Stimulated activated memory B cell treated with anti-CD40 and anti-IgM and Interleukin-4, amounts not matched to agents 10 μg/mL and 1 μg/mL and 100 μg/mL, for 72 hours (primary cell): ENCODE results near the gene AHDC1.
A peak's percentile ranks its signal among the peaks of the same experiment; 100 is the strongest.
"Not testable (repeated sequence)": the region's sequence is repeated elsewhere in the genome, so short reads cannot be mapped to it uniquely, and the experiment has no call there.

Source experiments
- ATAC-seq: fragments of 150-1000 bp; cut with Tn5 transposase; 2 replicates; pipeline ENCODE4 v1.10.0; 2021
- H3K27ac Mint-ChIP-seq: one replicate; pipeline ENCODE4 v1.8.0; 2022; ENCODE audit warnings: mild to moderate bottlenecking, mixed read lengths
- H3K27me3 Mint-ChIP-seq: one replicate; pipeline ENCODE4 v1.8.0; 2022; ENCODE audit warnings: mixed read lengths
- H3K36me3 Mint-ChIP-seq: one replicate; pipeline ENCODE4 v1.8.0; 2022; ENCODE audit warnings: mixed read lengths
- H3K4me1 Mint-ChIP-seq: one replicate; pipeline ENCODE4 v1.8.0; 2022; ENCODE audit warnings: mixed read lengths
- H3K4me3 Mint-ChIP-seq: one replicate; pipeline ENCODE4 v1.8.0; 2022; ENCODE audit warnings: mild to moderate bottlenecking, moderate library complexity, mixed read lengths
- H3K9me3 Mint-ChIP-seq: one replicate; pipeline ENCODE4 v1.8.0; 2022; ENCODE audit warnings: mixed read lengths

AHDC1 gene

GRCh38 chr1:27623327-27624212 is 19.6 kb upstream of the AHDC1 start:
- peaks cover 33% of the 10 kb centered on the region for H3K4me1 Mint-ChIP-seq
- H3K4me3 Mint-ChIP-seq, result no peak overlapping the region
- H3K36me3 Mint-ChIP-seq, result no peaks in the 10 kb centered on the region
- ATAC-seq, result no peak
- H3K27me3 Mint-ChIP-seq, result no peaks in the 10 kb centered on the region
- no peaks in the 10 kb centered on the region for H3K9me3 Mint-ChIP-seq
- H3K27ac Mint-ChIP-seq, result peak overlapping the region; percentile 65

DNA sequence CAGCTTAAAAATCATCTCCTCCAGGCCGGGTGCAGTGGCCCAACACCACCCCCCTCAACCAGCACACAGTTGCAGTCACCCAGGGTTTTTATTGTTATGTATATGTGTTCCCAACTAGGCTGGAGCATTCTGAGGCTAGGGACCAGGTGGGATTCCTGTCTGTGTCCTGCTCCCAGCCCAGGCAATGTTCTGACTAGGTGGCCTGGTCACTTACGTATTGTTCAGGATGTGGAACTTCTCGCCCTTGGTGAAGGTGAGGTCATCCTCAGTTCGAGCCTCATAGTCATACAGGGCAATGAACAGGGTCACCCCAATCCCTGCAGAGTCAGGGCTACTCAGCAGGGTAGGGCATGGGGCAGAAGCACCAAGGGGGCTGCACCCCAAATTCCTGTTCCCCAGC is 18.9 kb upstream of the AHDC1 start:
- H3K27me3 Mint-ChIP-seq, result no peaks in the 10 kb centered on the region
- H3K4me3 Mint-ChIP-seq, result no peak overlapping the region
- no peaks in the 10 kb centered on the region for H3K36me3 Mint-ChIP-seq
- no peak for ATAC-seq
- peaks cover 39% of the 10 kb centered on the region for H3K4me1 Mint-ChIP-seq
- H3K9me3 Mint-ChIP-seq, result no peaks in the 10 kb centered on the region
- H3K27ac Mint-ChIP-seq, result peak overlapping the region; percentile 65

DNA sequence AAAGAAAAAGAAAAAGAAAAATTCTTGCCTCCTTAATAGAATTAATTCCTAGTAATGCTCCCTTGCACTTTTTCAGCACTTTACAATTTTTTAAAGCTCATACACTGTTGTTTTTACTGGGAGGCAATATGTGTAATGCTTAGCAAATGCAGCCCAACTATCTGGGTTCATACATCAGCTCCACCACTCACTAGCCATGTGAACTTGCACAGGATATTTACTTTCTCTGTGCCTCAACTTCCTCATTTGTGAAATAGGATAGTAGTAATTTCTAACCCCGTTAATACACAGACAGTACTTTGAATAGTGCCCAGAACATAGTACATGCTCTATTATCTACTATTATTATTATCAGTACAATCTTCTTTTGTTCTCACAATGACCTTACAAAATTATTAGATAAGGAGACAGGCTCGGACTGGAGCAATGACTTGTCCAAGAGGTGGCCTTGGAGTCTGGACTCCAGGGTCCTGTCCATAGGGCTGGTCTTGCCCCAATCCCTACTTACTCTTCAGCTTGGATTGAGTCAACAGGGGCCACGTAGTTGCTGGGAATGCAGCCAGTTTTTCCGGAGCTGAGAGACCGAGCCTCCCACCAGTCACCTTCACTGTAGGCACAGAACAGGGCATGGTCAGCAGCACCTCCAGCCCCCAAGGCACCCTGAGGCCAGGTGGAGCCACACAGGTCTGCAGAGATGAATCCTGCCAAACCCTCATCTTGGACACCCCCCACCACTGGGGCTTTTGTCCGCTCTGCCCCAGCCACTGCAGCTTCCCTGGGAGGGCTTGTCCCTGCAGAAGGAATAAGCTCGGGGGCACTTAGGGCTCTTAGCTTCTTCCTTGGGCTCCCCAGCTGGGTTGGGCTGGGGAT is 17.3 kb upstream of the AHDC1 start:
- H3K36me3 Mint-ChIP-seq, result no peaks in the 10 kb centered on the region

GRCh38 chr1:27619782-27620438 is 16.0 kb upstream of the AHDC1 start:
- H3K4me3 Mint-ChIP-seq, H3K9me3 Mint-ChIP-seq, H3K27me3 Mint-ChIP-seq, ATAC-seq, H3K36me3 Mint-ChIP-seq: not testable (repeated sequence)
- H3K27ac Mint-ChIP-seq, result peak overlapping the region; percentile 38
- H3K4me1 Mint-ChIP-seq, result peaks cover 29% of the 10 kb centered on the region

More for the DNA sequence above, 17.3 kb upstream of the AHDC1 start:
- H3K27me3 Mint-ChIP-seq, result no peaks in the 10 kb centered on the region
- H3K27ac Mint-ChIP-seq, result no peak overlapping the region
- H3K9me3 Mint-ChIP-seq, result no peaks in the 10 kb centered on the region
- peaks cover 35% of the 10 kb centered on the region for H3K4me1 Mint-ChIP-seq
- ATAC-seq, result no peak
- no peak overlapping the region for H3K4me3 Mint-ChIP-seq

DNA sequence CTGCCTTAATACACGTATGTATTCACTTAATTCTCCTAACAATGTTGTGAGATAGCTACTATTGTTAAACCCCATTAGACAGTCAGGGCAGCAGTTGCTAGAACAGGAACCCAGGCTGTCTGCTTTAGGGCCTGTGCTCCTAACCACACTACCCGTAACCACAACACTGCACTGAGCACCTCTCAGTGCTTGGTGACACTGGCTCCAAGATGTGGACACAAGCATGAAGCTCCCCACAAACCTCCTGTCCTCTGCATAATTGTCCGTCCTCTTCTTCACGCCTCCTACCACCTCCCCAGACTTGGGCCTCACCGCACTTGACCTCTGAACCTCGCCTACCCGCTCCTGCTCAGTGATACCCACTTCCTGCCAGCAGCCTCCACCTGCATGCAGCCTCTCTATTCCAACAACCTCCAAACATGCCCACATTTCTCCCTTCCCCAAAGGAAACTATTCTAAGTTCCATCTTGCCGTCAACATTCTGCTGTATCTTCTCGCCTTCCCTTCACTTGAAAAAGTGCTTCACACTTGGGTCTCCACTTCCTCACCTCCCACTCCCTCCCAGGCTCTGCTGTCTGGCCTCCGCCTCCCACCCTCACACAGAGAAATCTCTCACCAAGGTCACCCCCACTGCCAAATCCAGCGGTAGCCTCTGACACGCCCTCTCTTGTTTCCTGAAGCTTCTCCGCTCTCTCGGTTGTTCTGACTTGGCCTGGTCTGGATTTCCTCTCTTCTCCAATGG is 14.6 kb upstream of the AHDC1 start:
- Mint-ChIP-seq H3K27me3 (no peaks in the 10 kb centered on the region), H3K36me3 (no peaks in the 10 kb centered on the region), H3K27ac (peak overlapping the region; percentile 38), H3K4me3 (no peak overlapping the region), H3K9me3 (no peaks in the 10 kb centered on the region), H3K4me1 (peaks cover 29% of the 10 kb centered on the region)
- peak; percentile 82 for ATAC-seq

- Mint-ChIP-seq H3K36me3 (peaks cover under 1% of the 10 kb centered on the region), H3K27ac (peak overlapping the region; percentile 38), H3K27me3 (no peaks in the 10 kb centered on the region), H3K9me3 (no peaks in the 10 kb centered on the region), H3K4me3 (no peak overlapping the region), H3K4me1 (peaks cover 22% of the 10 kb centered on the region)
- ATAC-seq, result no peak
Observed at GRCh38 chr1:27617420-27617819, 13.5 kb upstream of the AHDC1 start.

GRCh38 chr1:27616441-27616840 is 12.5 kb upstream of the AHDC1 start:
- no peak for ATAC-seq
- H3K27ac Mint-ChIP-seq, result peak overlapping the region; percentile 44
- peaks cover 29% of the 10 kb centered on the region for H3K4me1 Mint-ChIP-seq
- no peak overlapping the region for H3K4me3 Mint-ChIP-seq
- no peaks in the 10 kb centered on the region for H3K9me3 Mint-ChIP-seq
- no peaks in the 10 kb centered on the region for H3K27me3 Mint-ChIP-seq
- peaks cover 5% of the 10 kb centered on the region for H3K36me3 Mint-ChIP-seq

DNA sequence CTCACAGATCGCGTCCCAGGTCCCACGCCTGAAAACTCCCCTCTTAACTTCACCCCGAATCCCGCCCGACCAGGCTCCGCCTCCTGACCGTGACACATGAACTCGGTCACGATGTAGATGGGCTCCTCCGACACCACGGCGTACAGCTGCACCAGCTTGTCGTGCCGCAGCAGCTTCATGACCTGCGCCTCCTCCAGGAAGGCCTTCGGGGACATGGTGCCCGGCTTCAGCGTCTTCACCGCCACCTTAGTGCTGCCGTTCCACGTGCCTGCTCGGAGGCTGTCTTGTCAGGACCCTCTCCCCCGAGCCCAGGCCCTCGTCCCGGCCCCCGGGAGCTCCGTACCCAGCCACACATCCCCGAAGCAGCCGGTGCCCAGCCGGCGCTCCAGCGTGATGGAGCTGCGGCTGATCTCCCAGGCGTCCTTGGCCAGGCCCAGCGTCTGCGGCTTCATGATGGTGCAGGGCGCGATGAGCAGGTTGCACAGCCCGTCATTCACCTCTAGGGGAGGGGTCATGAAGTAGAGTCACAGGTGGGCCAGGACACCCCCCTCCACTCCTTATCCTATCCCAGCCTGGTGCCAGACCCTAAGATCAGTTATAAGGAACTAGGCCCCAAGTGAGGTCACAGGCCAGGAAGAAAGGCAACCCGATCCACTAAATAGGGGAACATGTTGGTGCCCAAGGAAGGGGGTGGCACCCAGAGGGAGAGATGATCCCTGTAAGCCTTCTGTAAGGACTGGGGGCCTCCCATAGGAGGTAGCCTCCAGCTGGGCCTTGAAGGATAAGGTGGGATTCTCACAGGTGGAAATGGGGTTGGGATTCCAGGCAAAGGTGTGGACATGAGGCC is 11.6 kb upstream of the AHDC1 start:
- H3K4me1 Mint-ChIP-seq, result peaks cover 29% of the 10 kb centered on the region
- H3K4me3 Mint-ChIP-seq, result no peak overlapping the region
- H3K27me3 Mint-ChIP-seq, result no peaks in the 10 kb centered on the region
- no peaks in the 10 kb centered on the region for H3K9me3 Mint-ChIP-seq
- peak overlapping the region; percentile 44 for H3K27ac Mint-ChIP-seq
- ATAC-seq, result no peak
- H3K36me3 Mint-ChIP-seq, result peaks cover 5% of the 10 kb centered on the region

DNA sequence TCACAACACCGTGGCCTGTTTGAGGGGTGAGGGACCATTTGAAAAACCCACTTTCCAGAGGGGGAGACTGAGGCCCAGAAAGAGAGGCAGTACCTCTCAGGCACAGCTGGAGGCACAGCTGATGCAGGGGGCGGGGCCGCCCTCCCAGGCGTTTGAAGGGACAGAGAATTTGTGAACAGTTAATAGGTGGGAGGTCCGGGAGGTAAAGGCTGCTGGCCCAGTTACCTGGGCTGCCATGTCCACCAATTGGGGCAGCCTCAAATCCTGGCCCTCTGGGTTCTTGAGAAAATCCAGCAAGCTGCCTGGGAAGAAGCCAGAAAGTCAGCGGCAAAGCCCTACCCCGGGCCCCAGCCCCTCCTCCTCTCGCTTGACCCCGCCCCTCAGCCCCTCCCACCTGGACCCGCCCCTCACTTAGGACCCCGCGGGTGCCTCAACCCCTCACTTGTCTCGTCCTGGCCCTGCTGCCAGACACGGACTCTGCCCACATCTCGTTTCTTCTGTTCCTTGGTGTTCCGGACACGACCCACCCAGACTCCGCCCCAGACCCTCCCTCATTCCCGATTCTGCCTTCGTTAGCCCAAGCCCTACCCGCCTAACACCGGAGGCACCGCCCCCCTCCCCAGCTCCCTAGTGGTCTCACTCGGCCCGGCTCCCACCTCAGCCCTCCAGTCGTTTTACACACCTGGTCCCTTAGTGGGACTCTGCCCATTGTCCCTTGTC is 10.8 kb upstream of the AHDC1 start:
- Mint-ChIP-seq H3K27me3 (no peaks in the 10 kb centered on the region), H3K36me3 (peaks cover 5% of the 10 kb centered on the region), H3K4me3 (no peak overlapping the region), H3K27ac (peak overlapping the region; percentile 33), H3K4me1 (peaks cover 29% of the 10 kb centered on the region), H3K9me3 (no peaks in the 10 kb centered on the region)
- ATAC-seq, result no peak

- Mint-ChIP-seq H3K4me1 (peaks cover 28% of the 10 kb centered on the region), H3K4me3 (no peak overlapping the region), H3K9me3 (no peaks in the 10 kb centered on the region), H3K36me3 (peaks cover 5% of the 10 kb centered on the region), H3K27ac (no peak overlapping the region), H3K27me3 (no peaks in the 10 kb centered on the region)
- no peak for ATAC-seq
Observed at GRCh38 chr1:27614043-27614624, 10.2 kb upstream of the AHDC1 start.

DNA sequence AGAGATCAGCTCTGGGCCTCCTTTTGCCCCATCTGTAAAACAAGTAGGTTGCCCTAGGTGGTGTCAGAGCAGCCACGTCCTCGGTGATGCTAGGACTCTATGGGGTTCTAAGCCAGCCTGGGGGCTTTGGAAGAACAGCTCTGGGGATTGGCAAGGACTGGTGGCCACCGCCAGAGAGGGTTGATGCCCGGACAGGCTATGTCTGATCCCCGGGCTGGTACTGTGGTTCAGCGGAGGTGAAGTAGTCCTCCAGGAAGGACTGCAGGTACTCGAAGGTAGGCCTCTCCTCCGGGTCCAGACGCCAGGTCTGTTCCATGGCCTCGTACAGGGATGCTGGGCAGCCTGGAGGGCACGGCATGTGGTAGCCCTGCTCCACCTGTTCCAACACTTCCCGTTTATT is 8.8 kb upstream of the AHDC1 start:
- no peak for ATAC-seq
- Mint-ChIP-seq H3K9me3 (no peaks in the 10 kb centered on the region), H3K36me3 (peaks cover 5% of the 10 kb centered on the region), H3K4me1 (peaks cover 14% of the 10 kb centered on the region), H3K27me3 (no peaks in the 10 kb centered on the region), H3K27ac (peak overlapping the region; percentile 4), H3K4me3 (no peak overlapping the region)

DNA sequence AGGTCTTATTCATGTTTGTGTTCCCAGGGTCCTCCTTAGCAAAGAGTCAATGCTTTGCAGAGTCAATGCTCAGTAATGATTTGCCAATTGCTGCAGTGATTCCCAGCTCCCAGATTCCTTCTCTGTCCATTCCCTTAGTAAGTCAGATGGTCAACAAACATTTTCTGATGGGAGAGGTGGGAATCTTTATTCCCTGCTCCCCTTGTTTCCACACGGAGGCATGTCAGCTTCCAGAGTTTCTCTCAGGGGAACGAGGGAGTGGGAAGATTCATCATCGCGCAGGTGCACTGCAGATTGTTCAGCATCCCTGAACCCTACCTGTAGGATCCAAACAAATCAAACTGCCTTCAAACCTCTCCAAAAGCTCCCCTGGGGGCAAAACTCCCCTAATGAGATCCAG is 7.5 kb upstream of the AHDC1 start:
- H3K36me3 Mint-ChIP-seq, result peaks cover 5% of the 10 kb centered on the region
- H3K4me3 Mint-ChIP-seq, result no peak overlapping the region
- H3K27me3 Mint-ChIP-seq, result no peaks in the 10 kb centered on the region
- no peak for ATAC-seq
- H3K27ac Mint-ChIP-seq, result no peak overlapping the region
- no peaks in the 10 kb centered on the region for H3K9me3 Mint-ChIP-seq
- H3K4me1 Mint-ChIP-seq, result peaks cover 12% of the 10 kb centered on the region

DNA sequence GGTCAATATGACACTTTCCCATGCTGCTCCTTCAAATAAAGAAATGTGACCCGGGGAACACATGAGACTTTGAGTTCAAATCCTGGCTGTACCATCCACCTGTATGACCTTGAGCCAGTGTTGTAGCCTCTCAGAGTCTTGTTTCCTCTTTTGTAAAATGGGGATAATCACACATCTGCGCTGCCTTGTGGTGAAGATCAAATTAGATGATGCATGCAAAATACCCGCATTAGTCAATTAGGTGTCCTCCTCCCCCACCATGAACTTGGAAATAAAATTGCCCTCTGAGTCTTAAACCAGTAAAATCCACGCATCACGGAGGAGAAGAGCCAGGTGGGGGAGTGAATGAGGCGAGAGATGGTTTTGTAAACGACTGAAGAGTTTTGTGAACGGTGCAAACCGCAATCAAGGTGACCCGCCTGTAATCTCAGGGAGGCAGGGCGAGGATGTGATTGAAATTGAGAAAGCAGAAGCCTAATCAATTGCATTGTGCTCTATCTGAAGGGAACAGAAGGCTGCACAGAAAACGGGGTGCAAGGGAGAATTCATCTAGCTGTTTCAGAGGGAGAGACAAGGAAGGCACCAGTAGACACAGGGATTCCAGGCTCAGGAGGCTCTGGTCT is 5.8 kb upstream of the AHDC1 start:
- Mint-ChIP-seq H3K36me3 (peaks cover 5% of the 10 kb centered on the region), H3K9me3 (no peaks in the 10 kb centered on the region), H3K27me3 (no peaks in the 10 kb centered on the region), H3K27ac (no peak overlapping the region), H3K4me1 (peaks cover 20% of the 10 kb centered on the region), H3K4me3 (no peak overlapping the region)
- ATAC-seq, result peak; percentile 74
